GM19239 (cell line): ENCODE data around the gene CACNG7.
"Not testable (repeated sequence)": the region's sequence is repeated elsewhere in the genome, so short reads cannot be mapped to it uniquely, and the experiment has no call there.

Source experiments
- DNase-seq: peaks from one replicate; pipeline ENCODE4 v3.0.0; 2011; ENCODE audit warnings: low spot score; ENCODE audit not compliant: insufficient read length
- FAIRE-seq: peaks from 2 replicates; lab custom pipeline; 2011; peaks lifted over from hg19 to GRCh38; lab: Jason Lieb, UNC

Gene CACNG7, protein sequence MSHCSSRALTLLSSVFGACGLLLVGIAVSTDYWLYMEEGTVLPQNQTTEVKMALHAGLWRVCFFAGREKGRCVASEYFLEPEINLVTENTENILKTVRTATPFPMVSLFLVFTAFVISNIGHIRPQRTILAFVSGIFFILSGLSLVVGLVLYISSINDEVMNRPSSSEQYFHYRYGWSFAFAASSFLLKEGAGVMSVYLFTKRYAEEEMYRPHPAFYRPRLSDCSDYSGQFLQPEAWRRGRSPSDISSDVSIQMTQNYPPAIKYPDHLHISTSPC

DNA sequence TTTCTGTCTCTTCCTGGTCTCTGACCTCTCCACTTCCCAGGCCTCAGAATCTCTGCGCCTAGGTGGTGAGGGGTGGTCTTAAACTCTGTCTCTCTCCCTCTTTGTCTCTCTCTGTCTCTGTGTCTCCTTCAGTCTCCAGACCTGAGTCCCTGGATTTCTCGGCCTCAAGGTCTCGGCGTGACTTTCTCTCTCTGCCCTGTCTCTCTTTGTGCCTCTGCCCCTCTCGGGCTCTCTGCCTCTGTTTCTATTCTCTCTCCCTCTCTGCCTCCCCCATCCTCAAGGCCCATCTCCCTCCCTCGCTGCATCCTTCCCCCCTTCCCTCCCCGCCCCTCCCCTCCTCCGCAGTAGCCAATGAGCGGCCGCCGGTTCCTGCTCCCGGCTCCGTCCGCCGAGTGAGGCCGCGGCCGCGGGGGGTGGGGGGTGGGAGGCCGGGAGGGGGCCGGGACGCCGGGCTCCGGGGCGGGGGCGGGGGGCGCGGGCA, at the start of gene CACNG7:
Gene CACNG7 (plus strand): TSS at position 344 of the 481 bp plus-strand sequence. CDS start 3,554 bp downstream, outside the sequence.
- FAIRE-seq = no peak
- DNase-seq = no peak

DNA sequence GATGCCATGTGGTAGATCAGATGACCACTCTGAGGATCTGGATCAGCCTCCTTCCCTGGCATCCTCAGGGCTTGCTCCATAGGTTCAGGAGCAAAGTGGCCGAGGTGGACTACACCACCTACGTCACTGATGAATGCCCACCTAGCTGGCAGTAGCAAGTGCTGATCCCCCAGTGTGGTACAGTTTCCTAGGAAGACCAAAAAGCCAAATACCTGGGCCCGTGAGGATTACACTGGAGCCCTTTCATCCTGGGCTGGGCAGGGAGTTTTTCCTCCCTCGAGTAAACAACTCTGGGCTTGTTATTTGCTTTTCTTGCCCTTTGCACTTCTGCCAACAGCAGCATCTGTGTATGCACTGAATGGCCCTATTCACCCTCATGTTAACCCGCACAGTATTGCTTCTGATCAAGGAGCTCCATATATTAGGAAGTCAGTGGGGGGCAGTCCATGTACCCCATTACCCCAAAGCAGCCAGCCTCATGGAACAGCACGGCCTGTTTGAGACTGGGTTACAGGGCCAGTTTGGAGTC, 44.7 kb upstream of the CACNG7 start:
- DNase-seq = no peak
- no peak for FAIRE-seq

GRCh38 chr19:53865523-53865917, 43.6 kb upstream of the CACNG7 start:
- FAIRE-seq = no peak
- DNase-seq = no peak

- FAIRE-seq (no peak), DNase-seq (no peak)
These were observed 42.9 kb upstream of the CACNG7 start for GRCh38 chr19:53865918-53866864.

- no peak for FAIRE-seq
- no peak for DNase-seq
These were observed 42.2 kb upstream of the CACNG7 start for GRCh38 chr19:53866865-53867224.

- peak; percentile 88 for DNase-seq
- peak; percentile 53 for FAIRE-seq
These were observed 41.6 kb upstream of the CACNG7 start, which contains the start of gene MYADM for GRCh38 chr19:53867225-53868090. TSS of gene MYADM (plus strand) at chr19:53867883. CDS start at chr19:53873530, 5,647 bp downstream.

- FAIRE-seq = peak; percentile 37
- no peak for DNase-seq
These were observed 40.8 kb upstream of the CACNG7 start for GRCh38 chr19:53868091-53868891.

DNA sequence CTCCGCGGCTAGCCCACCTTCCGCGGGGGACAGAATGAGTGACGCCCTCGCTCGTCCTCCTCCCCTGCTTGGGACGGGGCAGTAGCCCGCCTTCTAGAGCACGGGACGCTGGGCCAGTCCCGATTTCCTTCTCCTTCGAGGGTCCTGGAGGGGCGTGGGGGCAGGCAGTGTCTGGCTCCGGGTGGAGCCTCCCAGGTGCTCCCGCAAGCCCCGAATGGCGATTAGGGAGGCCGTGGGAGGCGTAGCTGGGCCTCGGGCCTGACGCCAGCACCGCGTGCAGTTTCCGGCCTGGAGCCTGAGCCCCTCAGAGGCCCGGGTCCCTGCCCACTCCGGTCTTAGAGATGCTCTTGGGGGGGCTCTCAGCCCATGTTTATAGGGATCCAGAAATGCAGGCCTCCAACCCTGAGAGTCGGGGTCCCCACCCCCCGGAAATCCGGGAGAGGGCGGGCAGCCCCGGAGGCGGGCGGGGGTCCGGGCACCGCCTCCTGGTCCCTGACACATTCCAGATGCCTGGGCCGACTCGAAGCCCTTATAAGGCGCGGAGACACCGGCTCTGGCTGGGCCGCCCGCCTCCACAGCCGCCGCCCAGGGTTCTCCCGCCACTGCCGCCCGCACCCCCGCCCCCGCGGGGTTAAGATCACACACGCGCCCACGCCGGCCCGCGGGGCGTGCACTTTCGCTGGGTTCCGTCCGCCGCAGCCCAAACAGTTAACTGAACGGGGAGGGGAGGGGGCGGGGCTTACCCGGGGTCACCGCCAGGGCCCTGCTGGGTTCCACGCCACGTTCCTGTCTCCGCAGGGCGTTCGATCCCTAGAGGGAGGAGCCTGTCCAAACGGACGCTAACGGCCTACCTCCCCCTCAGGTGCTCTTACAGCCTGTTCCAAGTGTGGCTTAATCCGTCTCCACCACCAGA, 39.9 kb upstream of the CACNG7 start:
- DNase-seq = peak; percentile 84
- peak; percentile 73 for FAIRE-seq

DNA sequence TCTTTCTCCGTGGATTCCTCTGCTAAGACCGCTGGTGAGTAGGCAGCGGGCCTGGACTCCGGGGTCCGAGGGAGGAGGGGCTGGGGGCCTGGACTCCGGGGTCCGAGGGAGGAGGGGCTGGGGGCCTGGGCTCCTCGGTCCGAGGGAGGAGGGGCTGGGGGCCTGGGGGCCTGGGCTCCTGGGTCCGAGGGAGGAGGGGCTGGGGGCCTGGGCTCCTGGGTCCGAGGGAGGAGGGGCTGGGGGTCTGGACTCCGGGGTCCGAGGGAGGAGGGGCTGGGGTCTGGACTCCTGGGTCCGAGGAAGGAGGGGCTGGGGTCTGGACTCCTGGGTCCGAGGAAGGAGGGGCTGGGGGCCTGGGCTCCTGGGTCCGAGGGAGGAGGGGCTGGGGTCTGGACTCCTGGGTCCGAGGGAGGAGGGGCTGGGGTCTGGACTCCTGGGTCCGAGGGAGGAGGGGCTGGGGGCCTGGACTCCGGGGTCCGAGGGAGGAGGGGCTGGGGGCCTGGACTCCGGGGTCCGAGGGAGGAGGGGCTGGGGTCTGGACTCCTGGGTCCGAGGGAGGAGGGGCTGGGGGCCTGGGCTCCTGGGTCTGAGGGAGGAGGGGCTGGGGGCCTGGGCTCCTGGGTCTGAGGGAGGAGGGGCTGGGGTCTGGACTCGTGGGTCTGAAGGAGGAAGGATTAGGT, 39.1 kb upstream of the CACNG7 start:
- not testable (repeated sequence) for FAIRE-seq, DNase-seq

GRCh38 chr19:53870485-53870844, 38.6 kb upstream of the CACNG7 start:
- FAIRE-seq (peak; percentile 90), DNase-seq (no peak)

DNA sequence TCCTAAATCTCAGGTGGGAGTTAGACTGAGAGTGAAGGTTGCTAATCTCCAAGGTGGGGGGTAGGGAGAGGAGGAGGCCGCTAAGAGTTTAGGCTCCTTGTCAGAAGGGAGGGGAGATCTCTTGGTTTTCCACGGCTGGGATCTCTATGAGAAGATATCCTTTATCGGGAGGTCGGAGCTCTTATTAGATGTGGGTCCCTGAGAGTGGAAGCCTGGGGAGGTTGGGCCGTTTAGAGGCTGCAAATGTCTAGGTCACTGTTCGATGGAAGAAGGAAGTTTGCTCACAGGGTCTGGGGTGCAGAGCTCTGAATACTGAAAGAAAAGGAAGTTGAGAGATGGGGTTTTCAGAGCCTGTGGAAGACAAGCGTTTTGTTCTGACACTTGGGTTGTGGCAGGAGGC, 37.6 kb upstream of the CACNG7 start:
- DNase-seq (no peak), FAIRE-seq (no peak)

GRCh38 chr19:53872762-53873161, 36.3 kb upstream of the CACNG7 start:
- no peak for FAIRE-seq

DNA sequence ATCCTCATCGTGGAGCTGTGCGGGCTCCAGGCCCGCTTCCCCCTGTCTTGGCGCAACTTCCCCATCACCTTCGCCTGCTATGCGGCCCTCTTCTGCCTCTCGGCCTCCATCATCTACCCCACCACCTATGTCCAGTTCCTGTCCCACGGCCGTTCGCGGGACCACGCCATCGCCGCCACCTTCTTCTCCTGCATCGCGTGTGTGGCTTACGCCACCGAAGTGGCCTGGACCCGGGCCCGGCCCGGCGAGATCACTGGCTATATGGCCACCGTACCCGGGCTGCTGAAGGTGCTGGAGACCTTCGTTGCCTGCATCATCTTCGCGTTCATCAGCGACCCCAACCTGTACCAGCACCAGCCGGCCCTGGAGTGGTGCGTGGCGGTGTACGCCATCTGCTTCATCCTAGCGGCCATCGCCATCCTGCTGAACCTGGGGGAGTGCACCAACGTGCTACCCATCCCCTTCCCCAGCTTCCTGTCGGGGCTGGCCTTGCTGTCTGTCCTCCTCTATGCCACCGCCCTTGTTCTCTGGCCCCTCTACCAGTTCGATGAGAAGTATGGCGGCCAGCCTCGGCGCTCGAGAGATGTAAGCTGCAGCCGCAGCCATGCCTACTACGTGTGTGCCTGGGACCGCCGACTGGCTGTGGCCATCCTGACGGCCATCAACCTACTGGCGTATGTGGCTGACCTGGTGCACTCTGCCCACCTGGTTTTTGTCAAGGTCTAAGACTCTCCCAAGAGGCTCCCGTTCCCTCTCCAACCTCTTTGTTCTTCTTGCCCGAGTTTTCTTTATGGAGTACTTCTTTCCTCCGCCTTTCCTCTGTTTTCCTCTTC, 35.1 kb upstream of the CACNG7 start:
- DNase-seq = no peak
- FAIRE-seq = no peak

More at GRCh38 chr19:53872762-53873161, 36.3 kb upstream of the CACNG7 start:
- DNase-seq = no peak

DNA sequence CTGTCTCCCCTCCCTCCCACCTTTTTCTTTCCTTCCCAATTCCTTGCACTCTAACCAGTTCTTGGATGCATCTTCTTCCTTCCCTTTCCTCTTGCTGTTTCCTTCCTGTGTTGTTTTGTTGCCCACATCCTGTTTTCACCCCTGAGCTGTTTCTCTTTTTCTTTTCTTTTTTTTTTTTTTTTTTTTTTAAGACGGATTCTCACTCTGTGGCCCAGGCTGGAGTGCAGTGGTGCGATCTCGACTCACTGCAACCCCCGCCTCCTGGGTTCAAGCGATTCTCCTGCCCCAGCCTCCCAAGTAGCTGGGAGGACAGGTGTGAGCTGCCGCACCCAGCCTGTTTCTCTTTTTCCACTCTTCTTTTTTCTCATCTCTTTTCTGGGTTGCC, 34.5 kb upstream of the CACNG7 start:
- DNase-seq (no peak), FAIRE-seq (no peak)

DNA sequence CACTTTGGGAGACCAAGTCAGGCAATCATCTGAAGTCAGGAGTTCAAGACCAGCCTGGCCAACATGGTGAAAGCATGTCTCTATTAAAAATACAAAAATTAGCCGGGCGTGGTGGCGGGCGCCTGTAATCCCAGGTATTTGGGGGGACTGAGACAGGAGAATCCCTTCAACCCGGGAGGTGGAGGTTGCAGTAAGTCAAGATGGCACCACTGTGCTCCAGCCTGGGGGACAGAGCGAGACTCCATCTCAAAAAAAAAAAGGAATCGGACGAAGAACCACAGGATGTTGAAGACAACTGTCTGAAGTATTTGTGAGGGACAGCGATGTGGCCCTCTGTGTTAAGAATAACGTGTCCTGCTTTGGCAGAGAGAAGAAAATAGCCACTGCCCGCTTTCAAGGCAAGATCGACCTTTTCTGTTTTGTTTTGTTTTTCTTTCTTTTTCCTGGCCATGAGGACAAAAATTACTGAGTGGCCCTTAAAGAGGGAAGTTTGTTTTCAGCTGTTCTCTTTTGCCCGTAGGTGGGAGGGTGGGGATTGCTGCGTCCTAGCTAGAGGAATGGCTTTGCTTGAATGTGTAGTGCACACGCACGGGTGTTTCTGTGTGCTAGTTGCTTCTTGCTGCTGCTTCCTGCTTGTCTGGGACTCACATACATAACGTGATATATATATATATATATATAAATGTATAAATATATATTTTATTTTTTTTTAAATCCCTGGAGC, 33.3 kb upstream of the CACNG7 start:
- FAIRE-seq (no peak), DNase-seq (no peak)

DNA sequence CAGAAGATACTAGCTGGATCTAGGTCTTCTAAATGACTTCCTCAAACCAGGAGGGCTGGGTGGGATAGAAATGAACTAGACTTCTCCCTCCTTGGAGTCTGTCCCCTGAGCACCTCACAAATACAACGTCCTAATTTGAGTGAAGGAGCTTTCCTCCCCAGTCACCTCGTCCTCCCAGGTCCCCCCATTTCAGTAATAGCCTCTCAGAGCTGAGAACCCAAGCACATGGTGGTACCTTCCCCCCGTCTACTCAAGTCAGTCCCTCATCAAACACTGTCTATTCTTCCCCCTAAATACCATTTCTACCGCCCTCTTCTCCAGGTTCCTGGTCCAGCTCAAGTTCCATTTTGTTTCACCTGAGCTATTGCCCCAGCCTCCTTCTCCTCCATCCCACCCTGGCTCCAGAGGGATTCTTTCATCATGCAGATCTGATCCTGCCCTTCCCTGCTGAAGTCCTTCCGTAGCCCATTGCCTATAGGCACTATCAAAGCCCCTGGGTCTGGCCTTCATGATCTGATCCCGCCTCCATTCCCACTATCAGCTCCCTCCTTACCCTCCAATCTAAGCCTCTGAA, 32.3 kb upstream of the CACNG7 start:
- DNase-seq = no peak
- FAIRE-seq = no peak
